ENCODE measurements around the gene KRTAP2-2. TPM values are rescaled to one million over a fixed set of nuclear protein-coding genes. Genes with fewer than 3 reads are reported as not detected.

The KRTAP2-2 gene
- total RNA-seq, 2 donors from 2014 or later: not detected

DNA sequence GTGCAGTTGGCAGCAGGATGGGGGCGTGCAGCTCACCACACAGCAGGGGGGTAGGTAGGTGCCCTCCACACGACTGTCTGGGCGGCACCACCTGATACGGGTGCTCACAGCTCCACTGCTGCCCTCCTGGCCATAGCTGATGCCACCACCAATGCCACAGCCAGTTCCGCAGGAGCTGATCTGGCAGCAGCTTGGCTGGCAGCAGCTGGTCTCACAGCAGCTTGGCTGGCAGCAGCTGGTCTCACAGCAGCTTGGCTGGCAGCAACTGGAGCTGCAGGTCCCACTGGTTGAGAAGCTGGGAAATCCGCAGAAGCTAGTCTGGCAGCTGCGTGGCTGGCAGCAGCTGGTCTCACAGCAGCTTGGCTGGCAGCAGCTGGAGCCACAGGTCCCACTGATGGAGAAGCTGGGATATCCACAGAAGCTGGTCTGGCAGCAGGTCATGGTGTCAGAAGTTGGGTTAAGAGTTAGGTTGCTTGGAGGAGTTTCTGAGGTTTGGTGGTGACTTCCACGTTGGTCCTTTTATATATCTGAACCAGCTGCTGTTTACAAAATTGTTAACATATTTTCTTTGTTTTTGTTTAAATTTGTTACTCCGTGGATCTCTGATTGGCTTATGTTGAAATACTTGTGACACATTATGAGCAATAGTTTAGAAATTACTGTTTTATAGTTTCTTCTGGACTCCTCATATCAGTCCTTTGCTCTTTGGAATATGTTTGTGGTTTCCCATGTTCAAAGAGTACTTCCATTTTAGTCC, 28.1 kb downstream of the KRTAP2-2 start, which contains the start of gene KRTAP1-5:
TSS of gene KRTAP1-5 (minus strand) at position 494 of the 757 bp plus-strand sequence. CDS start at position 441, 53 bp downstream.
- ATAC-seq (no peak), DNase-seq (no peak)
- Mint-ChIP-seq H3K27me3 (peaks cover 76% of the 10 kb centered on the region), H3K36me3 (ENCODE audit: low read depth) (peaks cover 4% of the 10 kb centered on the region), H3K27ac (no peak within 1 kb of the TSS), H3K4me1 (peaks cover 3% of the 10 kb centered on the region), H3K4me3 (no peak within 1 kb of the TSS)
- no peaks in the 10 kb centered on the region for H3K9me3 ChIP-seq (ENCODE audit: control insufficient read depth, low read length, poor library complexity, severe bottlenecking)

DNA sequence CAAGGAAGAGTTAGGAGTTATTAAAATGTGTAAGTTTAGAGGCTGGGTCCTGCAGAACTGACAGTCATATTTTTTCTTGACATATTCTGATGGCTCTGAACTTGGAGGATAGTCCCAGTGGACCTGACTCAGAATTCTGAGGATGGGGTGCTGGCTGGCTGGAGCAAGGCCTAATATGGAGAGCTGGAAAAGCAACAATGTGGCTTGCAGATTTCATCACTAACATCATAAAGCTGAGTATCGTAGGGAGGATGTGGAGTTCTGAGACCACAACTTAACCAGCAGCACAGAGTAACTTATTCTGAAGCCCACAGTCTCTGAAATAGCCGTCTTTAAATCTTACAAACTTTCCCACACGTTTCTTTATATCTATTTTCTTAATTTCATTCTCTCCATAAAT, 30.3 kb downstream of the KRTAP2-2 start:
- DNase-seq: no peak
- Mint-ChIP-seq H3K4me1 (peaks cover 3% of the 10 kb centered on the region), H3K36me3 (ENCODE audit: low read depth) (peaks cover 4% of the 10 kb centered on the region), H3K27me3 (peaks cover 62% of the 10 kb centered on the region), H3K4me3 (no peak overlapping the region), H3K27ac (no peak overlapping the region)
- ATAC-seq: no peak
- no peaks in the 10 kb centered on the region for H3K9me3 ChIP-seq (ENCODE audit: control insufficient read depth, low read length, poor library complexity, severe bottlenecking)

DNA sequence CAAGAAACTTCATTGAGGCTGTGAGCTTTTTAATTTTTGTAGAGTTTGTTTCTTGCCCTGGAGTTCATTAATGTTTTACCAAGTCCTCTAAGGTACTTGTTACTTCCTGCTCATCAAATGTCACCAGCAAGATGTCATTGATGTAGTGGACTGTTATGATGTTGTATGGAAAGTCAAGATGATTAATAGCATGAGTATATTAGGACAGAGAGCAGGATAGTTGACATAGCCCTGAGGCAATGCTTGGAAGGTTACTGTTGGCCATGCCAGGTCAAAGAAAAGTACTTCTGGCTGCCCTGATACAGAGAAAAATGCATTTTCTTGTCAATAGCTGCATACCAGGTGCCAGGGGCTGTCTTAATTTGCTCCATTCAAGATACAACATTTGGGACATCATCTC, 34.7 kb downstream of the KRTAP2-2 start:
- DNase-seq (no peak), ATAC-seq (no peak)
- H3K27ac Mint-ChIP-seq: no peak overlapping the region
- H3K36me3 Mint-ChIP-seq (ENCODE audit: low read depth): peaks cover 2% of the 10 kb centered on the region
- H3K9me3 ChIP-seq (ENCODE audit: control insufficient read depth, low read length, poor library complexity, severe bottlenecking): no peaks in the 10 kb centered on the region
- peaks cover 2% of the 10 kb centered on the region for H3K4me1 Mint-ChIP-seq
- peaks cover 50% of the 10 kb centered on the region for H3K27me3 Mint-ChIP-seq
- no peak overlapping the region for H3K4me3 Mint-ChIP-seq

DNA sequence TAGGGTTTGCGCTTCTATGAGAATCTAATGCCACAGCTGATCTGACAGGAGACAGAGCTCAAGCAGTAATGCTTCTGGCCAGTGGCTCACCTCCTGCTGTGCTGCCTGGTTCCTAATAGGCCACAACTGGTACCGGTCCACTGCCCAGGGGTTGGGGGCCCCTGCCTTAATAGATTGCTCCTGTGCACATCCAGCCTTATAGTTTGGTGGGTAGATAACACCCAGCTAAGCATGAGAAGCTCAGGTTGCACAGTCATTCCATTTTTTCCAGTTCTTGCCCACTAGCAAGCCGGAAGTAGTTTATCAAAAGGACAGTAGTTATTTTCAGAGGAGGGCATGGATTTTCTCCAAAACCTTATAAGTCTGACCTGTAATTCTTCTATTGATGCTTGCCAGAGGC, 35.6 kb downstream of the KRTAP2-2 start:
- no peaks in the 10 kb centered on the region for H3K4me1 Mint-ChIP-seq
- ATAC-seq (no peak), DNase-seq (no peak)
- H3K36me3 Mint-ChIP-seq (ENCODE audit: low read depth): no peaks in the 10 kb centered on the region
- H3K27me3 Mint-ChIP-seq: peaks cover 49% of the 10 kb centered on the region
- H3K9me3 ChIP-seq (ENCODE audit: control insufficient read depth, low read length, poor library complexity, severe bottlenecking): no peaks in the 10 kb centered on the region
- no peak overlapping the region for H3K27ac Mint-ChIP-seq
- H3K4me3 Mint-ChIP-seq: no peak overlapping the region

DNA sequence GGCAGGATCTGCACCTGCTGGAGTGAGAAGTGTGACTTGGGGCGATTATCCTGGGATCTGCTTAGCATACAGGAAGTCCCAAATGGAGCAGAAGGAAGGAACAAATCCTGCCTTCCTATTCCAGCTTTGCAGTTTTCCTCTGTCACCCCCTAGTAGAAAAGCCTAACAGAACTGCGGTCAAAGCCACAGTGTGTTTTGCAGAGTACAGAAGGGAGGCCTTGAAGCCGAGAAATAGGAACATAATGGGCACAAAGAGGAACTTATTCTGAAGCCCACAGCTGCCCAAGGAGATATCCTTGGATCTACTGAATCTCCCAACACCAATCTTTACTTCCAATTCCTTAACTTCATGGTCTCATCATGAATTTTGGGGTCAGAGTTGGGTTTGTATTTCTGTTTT, 36.5 kb downstream of the KRTAP2-2 start:
- DNase-seq (no peak), ATAC-seq (no peak)
- Mint-ChIP-seq H3K27ac (no peak overlapping the region), H3K4me3 (no peak overlapping the region), H3K27me3 (peaks cover 43% of the 10 kb centered on the region), H3K36me3 (ENCODE audit: low read depth) (no peaks in the 10 kb centered on the region), H3K4me1 (no peaks in the 10 kb centered on the region)
- H3K9me3 ChIP-seq (ENCODE audit: control insufficient read depth, low read length, poor library complexity, severe bottlenecking): no peaks in the 10 kb centered on the region

DNA sequence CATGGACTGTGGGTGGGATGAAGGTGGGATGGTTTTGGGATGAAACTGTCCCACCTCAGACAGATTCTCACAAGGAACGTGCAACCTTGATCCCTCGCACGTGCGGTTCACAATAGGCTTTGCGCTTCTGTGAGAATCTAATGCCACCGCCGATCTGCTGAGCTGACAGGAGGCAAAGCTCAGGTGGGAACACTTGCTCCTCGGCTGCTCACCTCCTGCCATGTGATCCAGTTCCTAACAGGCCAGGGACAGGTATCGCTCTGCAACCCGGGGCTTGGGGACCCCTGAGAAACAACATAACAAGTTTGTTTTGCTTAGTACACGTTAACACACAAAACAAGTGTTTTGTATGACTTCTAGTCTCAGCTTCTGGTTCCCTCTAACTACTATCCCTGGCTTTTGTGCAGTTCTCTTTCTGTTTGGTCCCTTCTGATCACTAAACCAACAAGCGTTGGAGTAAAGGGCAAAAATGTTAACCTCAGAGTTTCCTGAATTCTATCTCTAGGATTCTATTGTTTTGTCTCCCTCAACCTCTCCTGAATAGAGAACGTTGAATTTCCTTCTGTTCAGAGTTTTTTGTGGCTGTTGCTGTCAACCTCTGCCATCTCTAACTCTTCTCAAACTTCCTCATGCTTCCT, 38.3 kb downstream of the KRTAP2-2 start:
- Mint-ChIP-seq H3K4me3 (no peak overlapping the region), H3K36me3 (ENCODE audit: low read depth) (no peaks in the 10 kb centered on the region), H3K4me1 (no peaks in the 10 kb centered on the region), H3K27me3 (peaks cover 28% of the 10 kb centered on the region), H3K27ac (no peak overlapping the region)
- no peak for DNase-seq
- no peak for ATAC-seq
- no peaks in the 10 kb centered on the region for H3K9me3 ChIP-seq (ENCODE audit: control insufficient read depth, low read length, poor library complexity, severe bottlenecking)

DNA sequence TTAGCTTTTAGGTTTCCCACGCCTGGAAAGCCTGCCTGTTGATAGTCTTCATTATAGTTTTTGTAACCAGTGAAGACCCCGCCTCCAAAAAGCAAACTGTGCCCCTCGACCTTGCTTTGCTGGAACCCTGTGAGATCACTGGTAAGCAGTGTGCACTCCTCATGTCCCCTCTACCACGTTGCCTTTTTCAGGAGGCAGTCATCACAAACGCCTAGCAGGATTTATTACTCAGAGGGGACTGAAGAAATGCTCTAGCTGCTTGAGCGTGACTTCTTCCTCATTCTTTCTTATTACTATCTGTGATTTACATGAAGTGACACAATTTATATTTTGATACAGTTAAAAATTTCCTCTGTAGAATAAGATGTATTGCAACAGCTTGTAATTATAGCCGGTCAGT, 39.6 kb downstream of the KRTAP2-2 start:
- no peaks in the 10 kb centered on the region for H3K4me1 Mint-ChIP-seq
- no peak overlapping the region for H3K4me3 Mint-ChIP-seq
- no peaks in the 10 kb centered on the region for H3K9me3 ChIP-seq (ENCODE audit: control insufficient read depth, low read length, poor library complexity, severe bottlenecking)
- DNase-seq (no peak), ATAC-seq (no peak)
- H3K27ac Mint-ChIP-seq: no peak overlapping the region
- no peaks in the 10 kb centered on the region for H3K36me3 Mint-ChIP-seq (ENCODE audit: low read depth)
- H3K27me3 Mint-ChIP-seq: peaks cover 28% of the 10 kb centered on the region

DNA sequence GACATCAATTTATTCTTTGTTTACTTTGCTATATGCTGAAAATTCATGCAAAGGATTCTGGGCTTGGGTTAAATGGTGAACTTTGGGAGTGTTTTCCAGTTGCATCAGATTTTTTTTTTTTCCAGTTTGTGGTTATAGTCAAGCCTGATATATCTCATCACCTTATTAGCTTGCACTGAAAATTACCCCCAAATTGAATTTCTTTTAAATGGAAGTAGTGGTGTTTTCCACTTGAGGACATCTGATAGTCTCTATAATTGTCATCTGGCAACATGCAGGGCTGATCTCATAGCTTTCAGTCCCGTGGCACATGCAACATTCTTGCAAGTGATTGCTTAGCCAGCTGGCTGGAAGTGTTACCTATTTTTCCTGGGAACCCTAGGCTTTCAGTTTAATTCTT, 41.4 kb downstream of the KRTAP2-2 start:
- no peak overlapping the region for H3K27ac Mint-ChIP-seq
- H3K4me1 Mint-ChIP-seq: no peaks in the 10 kb centered on the region
- no peak overlapping the region for H3K4me3 Mint-ChIP-seq
- ATAC-seq: no peak
- DNase-seq: no peak
- H3K36me3 Mint-ChIP-seq (ENCODE audit: low read depth): no peaks in the 10 kb centered on the region
- no peaks in the 10 kb centered on the region for H3K9me3 ChIP-seq (ENCODE audit: control insufficient read depth, low read length, poor library complexity, severe bottlenecking)
- H3K27me3 Mint-ChIP-seq: peaks cover 32% of the 10 kb centered on the region

DNA sequence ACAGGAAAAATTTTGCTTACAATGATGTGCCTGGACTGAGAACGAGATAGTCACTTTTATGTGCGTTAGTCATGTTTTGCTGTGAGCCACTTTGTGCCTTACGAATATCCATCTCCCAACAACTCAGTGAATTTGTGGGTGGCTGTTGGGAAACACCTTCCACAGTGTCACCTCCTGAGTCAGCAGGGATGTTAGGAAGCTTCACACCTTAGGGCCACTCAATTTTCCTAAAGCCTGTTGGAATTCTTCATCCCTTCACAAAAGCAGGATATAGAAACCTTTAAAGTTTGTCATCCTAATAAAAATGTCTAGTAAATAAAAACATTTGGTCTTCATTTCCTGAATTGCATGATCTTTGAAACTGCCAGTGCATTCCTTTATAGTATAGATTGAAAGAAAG, 41.8 kb downstream of the KRTAP2-2 start:
- Mint-ChIP-seq H3K27me3 (peaks cover 36% of the 10 kb centered on the region), H3K4me1 (no peaks in the 10 kb centered on the region)

DNA sequence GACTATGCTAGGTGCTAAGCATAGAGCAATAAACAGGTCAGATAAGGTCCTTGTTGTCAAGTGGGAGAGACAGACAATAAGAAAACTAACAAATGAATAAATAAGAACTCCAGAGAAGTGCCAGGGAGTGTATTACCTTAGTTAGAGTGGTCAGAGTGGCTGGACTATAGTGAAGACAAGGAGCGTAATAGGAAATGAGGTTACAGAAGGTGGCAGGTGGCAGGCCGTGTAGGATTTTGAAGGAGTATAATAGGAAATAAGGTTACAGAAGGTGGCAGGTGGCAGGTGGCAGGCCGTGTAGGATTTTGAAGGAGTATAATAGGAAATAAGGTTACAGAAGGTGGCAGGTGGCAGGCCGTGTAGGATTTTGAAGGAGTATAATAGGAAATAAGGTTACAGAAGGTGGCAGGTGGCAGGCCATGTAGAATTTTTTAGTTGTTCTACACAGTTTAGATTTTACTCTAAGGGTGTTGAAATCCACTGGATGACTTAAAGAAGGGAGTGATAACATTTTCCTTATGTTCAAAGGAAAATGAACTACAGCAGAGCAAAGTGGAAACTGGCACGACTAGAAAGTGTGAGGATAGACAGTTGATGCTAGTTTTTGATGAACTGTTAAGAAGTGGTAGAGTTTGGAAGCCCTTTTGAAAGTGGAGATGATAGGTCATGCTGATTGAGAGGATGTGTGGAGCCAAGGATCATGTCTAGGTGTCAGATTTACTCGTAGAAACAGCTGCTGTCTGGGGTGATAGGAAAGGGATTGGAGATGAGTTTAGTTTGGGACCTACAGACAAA, 42.5 kb downstream of the KRTAP2-2 start:
- no peaks in the 10 kb centered on the region for H3K9me3 ChIP-seq (ENCODE audit: control insufficient read depth, low read length, poor library complexity, severe bottlenecking)
- Mint-ChIP-seq H3K27me3 (peaks cover 32% of the 10 kb centered on the region), H3K4me3 (no peak overlapping the region), H3K36me3 (ENCODE audit: low read depth) (no peaks in the 10 kb centered on the region), H3K4me1 (no peaks in the 10 kb centered on the region), H3K27ac (no peak overlapping the region)
- DNase-seq (no peak), ATAC-seq (no peak)

More for the DNA sequence above, 41.8 kb downstream of the KRTAP2-2 start:
- H3K27ac Mint-ChIP-seq: no peak overlapping the region
- H3K9me3 ChIP-seq (ENCODE audit: control insufficient read depth, low read length, poor library complexity, severe bottlenecking): no peaks in the 10 kb centered on the region
- ATAC-seq (no peak), DNase-seq (no peak)
- H3K36me3 Mint-ChIP-seq (ENCODE audit: low read depth): no peaks in the 10 kb centered on the region
- H3K4me3 Mint-ChIP-seq: no peak overlapping the region

DNA sequence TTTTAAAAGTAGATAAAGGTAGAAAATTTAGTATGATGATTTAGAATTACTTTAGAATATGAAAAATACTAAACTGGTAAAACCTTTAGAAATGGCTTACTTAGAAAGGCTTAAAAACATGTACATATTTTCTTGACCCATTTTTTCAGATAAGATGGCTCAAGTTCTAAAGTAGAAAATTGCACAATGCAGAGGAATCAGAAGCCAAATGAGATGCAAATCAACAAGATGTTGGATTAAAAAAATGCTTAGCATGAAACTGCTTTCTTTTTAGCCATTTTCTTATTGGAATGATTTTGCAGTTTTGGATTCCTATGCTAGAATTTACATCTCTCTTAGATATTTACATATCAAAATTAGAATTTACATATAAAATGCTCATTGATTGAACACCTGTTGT, 44.6 kb downstream of the KRTAP2-2 start:
- no peaks in the 10 kb centered on the region for H3K9me3 ChIP-seq (ENCODE audit: control insufficient read depth, low read length, poor library complexity, severe bottlenecking)
- ATAC-seq: no peak
- Mint-ChIP-seq H3K27me3 (peaks cover 17% of the 10 kb centered on the region), H3K4me1 (no peaks in the 10 kb centered on the region), H3K36me3 (ENCODE audit: low read depth) (no peaks in the 10 kb centered on the region), H3K4me3 (no peak overlapping the region), H3K27ac (no peak overlapping the region)
- no peak for DNase-seq

DNA sequence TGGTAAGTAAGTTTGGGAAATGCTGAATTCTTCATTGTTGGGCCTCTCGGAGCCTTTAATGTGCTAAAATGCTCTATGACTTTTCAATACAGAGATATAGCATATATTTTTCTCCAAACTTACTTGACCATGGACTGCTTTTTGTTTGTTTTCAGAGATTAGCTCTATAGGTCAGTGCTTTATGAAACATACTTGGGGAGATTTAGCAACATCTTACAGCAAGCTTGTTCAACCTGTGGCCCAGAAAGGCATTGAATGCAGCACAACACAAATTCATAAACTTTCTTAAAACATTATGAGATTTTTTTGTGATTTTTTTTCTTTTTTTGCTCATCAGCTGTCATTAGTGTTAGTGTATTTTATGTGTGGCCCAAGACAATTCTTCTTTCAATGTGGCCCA, 45.1 kb downstream of the KRTAP2-2 start:
- no peaks in the 10 kb centered on the region for H3K9me3 ChIP-seq (ENCODE audit: control insufficient read depth, low read length, poor library complexity, severe bottlenecking)
- Mint-ChIP-seq H3K27ac (no peak overlapping the region), H3K36me3 (ENCODE audit: low read depth) (no peaks in the 10 kb centered on the region), H3K4me1 (no peaks in the 10 kb centered on the region), H3K27me3 (peaks cover 12% of the 10 kb centered on the region), H3K4me3 (no peak overlapping the region)
- ATAC-seq (no peak), DNase-seq (no peak)

DNA sequence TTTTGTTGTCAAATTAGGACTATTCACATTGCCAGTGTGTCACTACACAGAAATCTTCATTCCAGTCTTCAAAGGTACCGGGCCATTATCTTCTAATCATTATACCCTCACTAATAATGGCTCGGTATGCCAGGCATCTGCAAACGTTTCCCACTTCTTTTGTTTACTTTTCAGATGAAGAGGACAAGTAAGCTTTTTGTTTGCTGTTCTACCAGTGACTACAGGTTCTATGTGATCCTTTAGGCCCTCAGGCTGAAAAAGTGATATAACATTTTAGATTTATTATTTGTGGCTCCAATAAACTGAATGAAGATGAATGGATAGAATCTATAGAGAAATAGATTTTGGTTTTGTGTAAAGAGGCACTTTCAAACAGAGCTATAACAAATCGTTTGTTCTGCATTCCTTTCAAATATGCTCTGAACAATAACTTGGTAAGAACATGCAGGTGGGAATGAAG, 45.7 kb downstream of the KRTAP2-2 start:
- Mint-ChIP-seq H3K27me3 (peaks cover 11% of the 10 kb centered on the region), H3K4me3 (no peak overlapping the region), H3K36me3 (ENCODE audit: low read depth) (no peaks in the 10 kb centered on the region), H3K27ac (no peak overlapping the region), H3K4me1 (no peaks in the 10 kb centered on the region)
- ATAC-seq: no peak
- H3K9me3 ChIP-seq (ENCODE audit: control insufficient read depth, low read length, poor library complexity, severe bottlenecking): no peaks in the 10 kb centered on the region
- no peak for DNase-seq
